Stimulated activated CD4-positive, alpha-beta T cell treated with anti-CD3 and anti-CD28 coated beads, Interleukin-1b, Interleukin-23, amount 100 ng/mL, for 48 hours (primary cell): ENCODE measurements around the gene ADAMTS17.

ENCODE experiments used
- DNase-seq: peaks from one replicate; pipeline ENCODE4 v3.0.0-alpha.2; 2020

ADAMTS17 gene

DNA sequence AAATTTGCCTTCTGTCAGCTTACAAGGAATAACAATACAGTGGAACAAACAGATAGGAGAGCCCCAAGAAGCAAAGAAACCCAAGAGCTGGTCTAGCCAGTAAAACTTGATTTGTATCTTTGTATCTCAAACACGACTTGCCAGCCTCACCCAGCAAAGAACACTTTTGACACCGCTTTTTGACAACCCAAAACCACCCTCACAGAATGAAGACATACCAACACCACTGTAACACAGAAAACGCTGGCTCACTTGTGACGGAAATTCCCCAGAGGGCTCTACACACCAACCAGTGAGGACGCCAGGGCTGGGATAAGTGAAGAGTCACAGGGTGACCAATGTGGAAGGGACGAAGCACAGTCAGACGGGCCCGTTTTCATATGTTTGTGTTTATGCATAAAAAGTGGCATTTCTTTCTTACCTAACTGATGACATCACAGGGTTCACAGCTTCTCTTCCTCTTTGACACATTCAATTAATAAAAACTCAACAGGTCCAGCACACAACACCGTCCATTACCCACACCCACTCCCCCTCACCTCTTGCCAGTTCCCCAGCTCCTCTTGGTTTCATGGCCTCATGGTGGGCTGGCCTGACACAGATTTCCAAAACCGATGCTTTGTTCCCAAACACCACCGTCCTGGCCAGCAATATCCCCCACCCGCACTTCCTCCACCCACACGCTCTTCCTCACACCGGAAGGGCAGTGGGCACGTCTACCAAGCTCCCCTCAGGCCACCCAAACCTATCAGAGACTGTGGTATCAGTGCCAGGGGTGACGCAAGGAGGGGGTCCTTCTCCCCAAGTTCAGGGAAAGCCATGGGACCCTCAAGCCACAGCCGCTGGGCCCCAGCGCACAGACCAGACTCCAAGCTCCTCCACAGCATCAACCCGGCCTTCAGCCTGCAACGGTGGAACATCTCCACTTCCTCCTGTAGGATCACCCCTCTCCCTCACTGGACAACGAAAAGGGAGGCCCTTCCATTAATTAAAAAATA lies 94.2 kb downstream of the ADAMTS17 start:
- DNase-seq, result no peak

DNA sequence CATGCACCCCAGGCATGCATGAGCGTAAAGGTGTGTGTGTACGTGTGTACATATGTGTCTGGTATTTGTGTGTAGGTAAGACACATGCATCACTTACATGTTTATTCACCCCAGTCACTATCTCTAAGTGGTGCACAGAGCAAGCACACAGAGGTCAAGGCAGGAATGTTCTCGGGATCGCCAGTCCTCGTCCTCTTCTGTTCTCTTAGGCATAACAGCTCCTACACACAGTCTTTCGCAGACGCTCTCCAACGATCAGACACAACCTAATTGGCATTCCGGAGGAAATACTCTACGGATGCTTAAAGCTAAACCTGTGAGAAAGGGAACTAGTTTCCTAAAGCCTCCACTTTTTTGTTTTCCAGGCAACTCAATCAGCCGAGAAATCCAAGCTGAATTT lies 95.9 kb downstream of the ADAMTS17 start:
- DNase-seq, result no peak

DNA sequence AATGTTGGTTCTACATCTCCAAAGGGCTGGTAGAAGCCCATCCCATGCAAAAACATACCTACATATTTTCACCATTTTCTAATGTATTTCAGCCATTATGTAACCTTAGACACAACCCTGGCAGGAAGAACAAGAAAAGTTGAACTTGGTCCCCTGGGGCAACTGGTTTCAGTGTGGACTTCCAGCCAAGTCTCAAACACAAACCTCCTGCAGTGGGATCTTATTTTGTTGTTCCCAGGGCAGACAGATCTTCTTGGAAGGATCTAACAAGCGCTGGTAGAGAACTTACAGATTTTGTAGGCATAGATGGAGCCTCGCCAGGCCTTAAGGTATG lies 96.3 kb downstream of the ADAMTS17 start:
- DNase-seq, result no peak

DNA sequence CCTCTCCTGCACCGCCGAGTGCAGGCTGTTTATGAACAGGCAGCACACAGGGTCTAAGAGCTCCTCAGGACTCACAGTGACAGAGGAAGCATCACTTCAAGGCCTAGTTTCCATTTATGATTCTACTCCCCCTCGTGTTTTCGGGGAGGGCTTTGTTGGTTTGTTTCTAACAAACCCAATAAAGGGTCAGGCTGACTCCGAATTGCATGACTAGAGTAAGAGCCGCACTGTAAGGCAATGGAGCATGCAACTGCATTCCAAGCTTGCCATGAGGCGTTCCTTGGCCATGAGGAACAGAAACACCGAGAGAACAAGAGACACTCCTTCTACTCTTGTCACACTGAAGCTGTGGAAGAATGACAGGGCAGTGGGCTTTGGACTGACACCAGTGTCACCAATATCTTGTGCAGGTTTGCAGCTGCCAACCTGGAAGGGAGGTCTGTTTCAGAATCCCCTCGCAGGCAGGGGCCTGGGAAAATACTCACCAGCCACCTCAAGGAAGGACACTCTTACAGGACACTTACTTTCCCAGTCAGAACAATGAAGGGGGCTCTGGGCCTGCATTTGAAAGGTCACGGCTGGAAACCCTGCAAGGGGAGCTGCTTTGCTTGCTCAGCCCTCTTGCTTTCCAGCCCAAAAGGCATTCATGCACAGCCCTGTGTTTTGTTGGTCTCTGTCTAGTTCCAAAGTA lies 96.8 kb downstream of the ADAMTS17 start:
- no peak for DNase-seq

DNA sequence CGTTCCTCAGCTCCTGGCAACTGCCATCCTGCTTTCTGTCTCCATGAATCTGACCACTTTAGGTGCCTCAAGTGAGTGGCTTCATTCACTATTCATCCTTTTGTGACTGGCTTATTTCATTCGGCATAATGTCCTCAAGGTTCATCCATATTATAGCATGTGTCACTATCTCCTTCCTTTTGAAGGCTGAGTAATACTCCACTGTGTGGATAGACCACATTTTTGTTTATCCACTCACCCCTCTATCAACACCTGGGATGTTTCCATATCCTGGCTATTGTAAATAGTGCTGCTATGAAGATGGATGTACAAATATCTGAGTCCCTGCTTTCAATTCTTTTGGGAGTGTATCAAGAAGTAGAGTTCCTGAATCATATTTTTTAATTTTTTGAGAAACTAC lies 98.8 kb downstream of the ADAMTS17 start:
- DNase-seq, result no peak

DNA sequence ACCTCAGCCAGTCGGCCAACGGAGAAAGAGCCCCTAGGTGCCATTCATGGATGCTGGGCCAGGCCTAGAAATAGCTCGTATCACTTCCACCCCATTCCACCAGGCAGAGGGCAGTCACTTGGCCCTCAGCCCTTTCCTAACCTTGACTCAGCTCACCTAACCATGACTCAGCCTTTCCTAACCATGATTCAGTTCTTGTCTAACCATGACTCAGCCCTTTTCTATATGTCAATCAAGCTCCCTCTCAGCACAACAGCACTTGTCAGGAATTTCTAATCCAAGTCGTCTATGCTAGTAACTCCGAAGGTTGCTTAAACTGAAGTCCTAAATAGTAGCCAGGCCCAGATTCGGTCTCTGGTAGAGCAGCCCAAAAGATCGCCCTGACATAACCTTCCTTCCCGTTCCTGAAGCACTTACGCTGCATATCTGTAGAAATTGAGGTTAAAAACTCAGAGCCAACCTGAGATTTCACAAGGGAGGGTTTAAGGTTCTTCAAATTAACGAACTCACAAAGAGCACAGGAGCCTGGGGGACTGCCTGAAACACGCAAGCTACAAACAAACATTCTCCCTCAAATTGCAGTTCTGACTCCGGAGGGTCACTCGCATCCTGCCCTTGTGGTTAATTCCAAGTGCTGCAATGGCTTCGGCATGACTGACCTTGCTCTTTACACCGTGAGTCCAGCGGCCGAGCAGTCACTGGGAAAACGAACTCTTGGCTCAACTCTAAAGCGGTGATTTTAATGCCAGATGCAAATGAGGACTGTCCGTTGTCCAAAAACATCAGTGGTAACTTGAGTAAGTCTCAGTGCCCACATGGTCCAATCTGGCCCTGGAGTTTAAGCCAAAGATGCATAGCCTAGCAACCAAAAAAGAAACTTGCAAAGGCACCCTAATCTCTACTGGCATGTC lies 99.9 kb downstream of the ADAMTS17 start:
- no peak for DNase-seq

DNA sequence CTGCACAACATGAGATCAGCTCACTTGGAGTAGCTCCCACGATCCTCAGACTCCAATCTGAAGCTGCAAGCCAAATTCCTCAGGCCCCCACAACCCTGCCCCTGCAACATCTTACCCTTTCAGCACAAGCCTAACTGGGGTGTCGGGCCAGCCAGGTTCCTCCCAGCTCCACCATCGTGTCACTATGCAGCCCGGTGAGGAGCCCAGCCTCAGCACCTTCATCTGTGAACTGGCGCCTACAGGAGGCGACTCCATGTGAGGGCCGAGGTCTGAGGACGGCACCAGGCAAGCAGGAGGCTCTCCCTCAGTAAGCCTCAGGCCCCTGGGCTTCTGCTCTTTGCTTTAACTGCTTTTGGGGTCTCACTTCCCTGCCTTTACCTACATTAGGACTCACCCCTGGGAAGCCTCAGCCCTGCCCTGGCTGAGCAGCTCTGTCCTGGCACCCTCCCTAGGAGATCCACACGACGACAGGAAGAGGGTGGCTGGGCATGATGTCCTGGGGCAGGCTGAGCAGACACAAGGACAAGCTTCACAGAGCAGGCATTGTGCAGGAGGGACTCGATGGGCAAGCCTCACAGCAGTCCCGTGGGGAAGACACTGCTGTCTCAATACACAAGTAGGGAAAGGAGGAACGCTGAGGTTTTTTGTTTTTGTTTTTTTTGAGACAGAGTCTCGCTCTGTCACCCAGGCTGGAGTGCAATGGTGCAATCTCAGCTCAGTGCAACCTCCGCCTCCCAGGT lies 104.6 kb downstream of the ADAMTS17 start:
- no peak for DNase-seq

DNA sequence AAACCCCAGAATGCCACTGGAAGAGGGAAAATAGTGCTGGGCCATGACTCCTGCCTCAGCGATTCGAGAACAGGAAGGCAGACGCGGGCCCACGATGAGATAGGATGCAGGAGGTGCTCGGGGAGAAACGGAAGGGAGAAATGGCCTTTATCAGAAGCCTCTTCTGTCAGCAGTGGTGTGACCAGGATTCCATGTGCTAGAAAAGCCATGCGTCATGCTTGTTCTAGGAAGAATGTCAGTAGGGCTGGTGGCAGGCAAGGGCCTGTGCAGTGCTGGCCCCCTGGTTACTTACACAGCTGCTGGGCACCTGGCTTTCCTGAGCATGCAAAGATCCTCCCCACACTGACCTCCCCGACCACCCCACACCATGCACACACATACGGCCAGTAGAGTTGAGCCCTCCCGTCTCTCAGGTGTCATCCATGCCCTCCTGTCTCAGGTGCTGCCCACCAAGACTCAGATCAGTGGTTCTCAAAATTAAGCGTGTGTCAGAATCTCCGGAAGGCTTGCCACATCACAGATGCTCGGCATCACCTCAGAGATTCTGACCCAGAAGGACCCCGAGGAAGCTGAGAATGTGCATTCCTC lies 106.7 kb downstream of the ADAMTS17 start:
- DNase-seq, result no peak

DNA sequence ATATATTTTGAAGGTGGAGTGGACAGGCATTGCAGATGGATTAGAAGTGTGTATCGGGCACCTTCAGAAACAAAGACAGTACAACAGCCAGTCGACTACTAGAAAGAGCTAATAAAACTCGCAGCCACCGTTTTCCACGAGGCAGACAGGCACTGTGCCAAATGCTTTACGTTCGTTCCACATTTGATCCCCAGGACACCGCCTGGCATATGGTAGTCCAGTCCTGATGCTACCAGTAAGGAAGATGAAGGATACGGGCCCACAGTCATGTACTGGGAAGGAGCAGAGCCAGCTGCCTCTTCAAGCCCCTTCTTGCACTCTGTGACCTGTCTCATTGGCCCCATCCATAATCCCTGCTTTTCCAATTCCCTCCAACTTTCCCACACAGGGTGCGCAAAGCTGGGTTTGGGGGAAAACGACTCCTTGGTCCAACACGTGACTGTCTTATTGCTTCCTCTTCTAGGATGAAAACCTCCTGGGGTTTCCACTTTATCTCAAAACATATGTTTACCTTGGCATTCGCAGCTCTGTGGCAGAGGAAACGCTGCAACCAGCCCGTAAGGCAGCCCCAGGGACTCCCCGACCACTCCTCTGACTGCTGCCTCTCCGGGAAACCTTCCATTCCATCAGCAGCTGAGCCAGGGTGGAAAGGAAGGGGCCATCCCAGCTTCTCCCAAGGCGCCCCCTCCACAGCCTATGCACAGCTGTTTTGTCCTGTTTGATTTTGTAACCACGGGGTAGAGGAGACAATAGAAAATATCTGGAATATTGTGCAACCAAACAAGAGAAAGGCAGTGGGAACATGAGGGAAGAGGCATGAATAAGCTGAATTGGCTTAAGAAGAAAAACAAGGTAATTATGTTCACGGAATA lies 107.4 kb downstream of the ADAMTS17 start:
- no peak for DNase-seq

DNA sequence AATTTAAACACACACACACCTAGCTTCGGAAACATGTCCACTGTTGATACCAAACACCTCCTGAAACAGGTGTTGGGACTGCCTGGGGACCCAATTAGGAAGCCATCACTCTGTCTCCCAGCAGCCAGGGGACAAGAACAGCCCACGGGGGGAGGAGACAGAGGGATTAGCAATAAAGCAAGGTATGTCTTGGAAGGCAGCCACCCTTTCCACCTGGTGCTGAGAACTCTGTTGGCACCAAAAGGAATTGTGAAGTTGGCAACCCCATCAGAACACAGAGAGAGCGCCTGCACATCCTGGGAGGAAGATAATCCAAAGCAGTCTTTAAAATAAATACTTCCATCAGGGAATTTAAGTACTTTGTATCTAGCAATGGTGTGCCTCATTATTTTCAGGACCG lies 111.0 kb downstream of the ADAMTS17 start:
- DNase-seq, result no peak

DNA sequence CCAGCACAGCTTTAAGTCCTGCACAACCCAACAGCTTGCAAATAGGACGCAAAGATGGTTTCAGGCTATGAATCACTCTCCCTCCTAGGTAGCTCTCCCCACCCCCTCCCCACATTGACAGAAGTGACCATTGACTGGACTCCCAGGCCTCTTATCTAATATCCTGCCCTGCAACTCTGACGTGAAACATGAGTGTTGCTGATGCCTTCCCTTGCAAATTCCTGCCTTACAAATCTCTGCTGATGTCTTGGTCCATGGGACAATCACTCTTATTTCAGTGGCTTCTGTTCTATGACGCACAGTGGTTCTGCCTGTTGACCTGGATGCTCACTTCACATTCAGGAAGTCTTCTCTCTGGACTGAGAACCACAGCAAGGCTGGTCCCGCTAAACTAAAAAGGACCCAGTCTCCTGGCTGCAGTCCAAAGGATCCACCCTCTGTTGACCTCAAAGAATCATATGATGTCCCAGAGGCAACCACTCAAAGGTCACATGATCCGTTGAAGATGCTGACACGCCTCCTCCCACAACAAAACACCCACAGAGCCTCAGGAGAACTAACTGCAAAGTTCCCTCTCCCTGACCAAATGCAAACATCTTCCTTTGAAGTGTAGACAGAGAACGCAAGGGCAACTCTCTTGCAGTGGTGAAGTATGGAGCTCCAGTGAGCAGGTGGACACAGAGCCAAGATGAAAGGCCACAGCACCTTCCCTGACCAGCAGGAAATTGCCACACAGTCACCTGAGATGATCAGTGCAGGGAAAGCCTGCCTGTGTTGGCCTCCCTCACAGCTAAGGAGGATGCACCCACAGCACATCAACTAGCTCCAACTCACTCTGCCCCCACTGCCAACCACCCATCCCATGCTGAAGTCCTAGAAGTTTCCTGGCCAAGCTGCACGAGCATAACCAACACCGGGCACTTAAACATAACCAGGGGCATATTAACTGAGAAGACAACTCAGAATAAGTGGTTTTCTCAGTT lies 112.3 kb downstream of the ADAMTS17 start:
- DNase-seq, result no peak

DNA sequence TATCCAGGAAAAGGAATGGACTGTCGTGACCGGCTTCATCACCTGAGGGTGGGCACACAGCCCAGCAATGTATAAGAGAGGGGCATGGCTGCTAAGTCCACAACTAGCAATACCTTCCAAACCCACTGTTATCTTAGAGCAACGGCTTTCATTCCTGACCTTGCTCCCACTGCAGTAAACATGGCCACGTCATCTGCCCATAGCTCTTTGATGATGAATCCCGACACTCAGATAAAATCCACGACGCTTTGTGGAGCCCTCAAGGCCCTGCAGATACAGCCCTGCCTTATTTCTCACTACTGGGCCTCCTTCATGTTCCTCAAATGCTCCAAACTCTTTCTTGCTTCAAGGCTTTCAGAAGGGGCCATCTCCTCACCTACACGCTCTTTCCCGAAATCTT lies 114.0 kb downstream of the ADAMTS17 start:
- no peak for DNase-seq

DNA sequence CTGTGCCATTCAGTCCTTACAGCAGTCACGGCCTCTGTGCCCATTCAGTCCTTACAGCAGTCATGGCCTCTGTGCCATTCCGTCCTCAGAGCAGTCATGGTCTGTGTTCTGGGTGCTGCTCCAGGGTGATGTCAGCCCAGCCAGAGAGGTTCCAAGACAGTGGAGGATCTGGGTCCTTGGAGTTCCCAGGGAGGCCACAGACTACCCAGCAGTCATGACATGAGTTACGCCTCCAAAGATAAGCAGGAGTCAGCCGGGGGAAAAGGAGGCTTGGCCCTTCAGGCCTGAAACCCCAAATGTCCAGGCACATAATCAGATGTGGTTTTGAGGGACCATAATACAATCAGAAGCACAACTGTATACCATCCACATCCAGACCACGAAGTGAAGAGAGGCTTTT lies 115.7 kb downstream of the ADAMTS17 start:
- no peak for DNase-seq

DNA sequence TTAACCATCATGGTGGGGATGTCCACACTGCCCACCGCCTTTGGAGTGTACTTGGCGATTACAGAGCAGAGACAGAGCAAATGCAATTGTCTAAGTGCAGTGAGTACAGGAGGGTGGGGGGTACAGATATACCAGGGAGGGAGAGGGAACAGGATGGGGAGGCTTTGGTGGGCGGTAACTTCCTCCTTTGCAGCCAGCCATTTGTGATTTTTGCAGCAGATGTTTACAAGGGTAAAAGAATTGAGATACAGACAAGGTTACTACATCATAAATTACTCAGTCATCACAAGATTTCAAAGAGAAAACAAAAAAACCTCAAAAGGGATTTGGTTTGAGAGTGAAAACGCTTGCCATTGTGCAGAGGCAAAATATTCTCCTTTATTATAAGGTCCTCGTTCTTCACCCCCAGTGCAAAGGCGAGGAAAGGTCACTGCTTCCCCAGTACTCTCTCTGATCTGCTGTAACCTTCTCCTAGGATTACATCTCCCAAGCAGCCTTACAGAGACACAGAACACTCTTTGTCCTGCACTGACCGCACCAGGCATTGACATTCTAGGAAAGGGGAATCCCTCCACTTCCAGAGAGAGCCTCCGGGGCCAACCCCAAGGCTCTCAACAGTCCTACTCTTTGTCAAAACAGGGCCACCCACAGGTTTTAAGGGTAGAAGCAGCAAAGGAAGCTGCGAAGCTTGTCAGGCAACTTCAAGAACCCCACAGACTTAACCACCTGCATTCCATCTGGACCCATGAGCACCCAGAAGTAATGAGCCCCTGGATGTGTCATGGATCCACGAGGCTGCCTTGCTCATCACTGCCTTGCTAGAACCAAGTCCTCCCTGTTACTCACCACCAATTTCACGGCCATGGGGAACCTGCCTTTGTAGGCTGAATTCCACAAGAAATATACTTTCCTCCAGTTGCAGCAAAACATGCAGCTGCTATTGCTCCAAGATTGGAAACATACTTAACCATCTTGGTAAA lies 117.3 kb downstream of the ADAMTS17 start:
- no peak for DNase-seq

DNA sequence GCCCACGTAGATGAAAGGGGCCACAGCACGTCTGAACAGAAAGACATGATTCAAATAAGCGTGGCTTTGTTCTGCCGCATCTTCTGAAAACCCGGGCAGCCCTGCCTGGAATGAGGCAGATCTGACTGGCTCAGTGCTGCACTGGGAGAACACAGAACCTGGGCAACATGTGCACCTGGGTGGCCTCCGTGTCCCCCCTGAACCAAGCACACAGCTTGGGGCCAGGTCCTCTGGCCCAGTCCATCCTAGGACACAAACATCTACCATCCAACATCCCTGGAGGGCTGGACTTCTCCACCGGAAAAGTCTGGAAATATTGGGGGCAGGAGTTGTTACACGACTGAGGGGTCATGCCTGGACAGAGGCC lies 119.4 kb downstream of the ADAMTS17 start:
- DNase-seq, result no peak

DNA sequence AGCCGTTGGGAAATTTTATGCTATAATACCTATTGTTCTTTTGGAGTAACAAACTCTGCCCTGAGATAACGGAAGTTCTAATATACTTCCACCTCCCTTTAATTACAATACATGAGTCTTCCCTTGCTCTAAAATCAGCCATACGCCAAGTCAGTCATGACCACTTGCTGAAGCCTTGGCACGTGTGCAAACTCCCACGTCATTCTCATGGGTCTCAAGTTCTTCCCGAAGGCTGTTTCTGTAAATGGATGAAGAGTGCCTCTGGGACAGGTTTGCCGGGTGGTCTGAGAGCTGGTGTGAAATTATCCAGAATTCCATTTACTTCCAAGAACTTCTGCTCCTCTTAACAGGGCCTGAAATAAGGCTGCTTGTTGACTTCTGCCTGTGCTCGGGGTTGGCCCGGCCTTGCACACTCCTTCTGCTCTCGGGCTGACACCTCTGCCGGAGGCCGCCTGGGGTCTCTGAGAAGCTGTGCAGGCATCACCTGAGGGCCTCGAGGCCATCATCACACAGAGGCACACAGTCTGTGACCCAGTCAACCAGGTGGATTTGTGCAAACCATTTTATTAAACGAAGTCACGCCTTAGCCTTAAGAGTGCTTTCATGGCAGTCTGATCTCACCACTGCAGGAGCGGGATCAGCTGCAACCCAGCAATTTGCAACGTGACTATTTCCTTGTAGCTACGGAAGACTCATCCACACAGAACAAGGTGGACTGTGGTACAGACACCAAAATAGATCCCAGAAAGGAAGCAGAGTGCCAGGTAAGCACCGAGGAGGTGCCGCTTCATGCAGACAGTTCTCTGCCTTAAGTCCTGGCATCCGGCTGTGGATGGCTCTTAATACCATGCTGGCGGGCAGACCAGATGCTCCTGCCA lies 120.1 kb downstream of the ADAMTS17 start:
- no peak for DNase-seq

DNA sequence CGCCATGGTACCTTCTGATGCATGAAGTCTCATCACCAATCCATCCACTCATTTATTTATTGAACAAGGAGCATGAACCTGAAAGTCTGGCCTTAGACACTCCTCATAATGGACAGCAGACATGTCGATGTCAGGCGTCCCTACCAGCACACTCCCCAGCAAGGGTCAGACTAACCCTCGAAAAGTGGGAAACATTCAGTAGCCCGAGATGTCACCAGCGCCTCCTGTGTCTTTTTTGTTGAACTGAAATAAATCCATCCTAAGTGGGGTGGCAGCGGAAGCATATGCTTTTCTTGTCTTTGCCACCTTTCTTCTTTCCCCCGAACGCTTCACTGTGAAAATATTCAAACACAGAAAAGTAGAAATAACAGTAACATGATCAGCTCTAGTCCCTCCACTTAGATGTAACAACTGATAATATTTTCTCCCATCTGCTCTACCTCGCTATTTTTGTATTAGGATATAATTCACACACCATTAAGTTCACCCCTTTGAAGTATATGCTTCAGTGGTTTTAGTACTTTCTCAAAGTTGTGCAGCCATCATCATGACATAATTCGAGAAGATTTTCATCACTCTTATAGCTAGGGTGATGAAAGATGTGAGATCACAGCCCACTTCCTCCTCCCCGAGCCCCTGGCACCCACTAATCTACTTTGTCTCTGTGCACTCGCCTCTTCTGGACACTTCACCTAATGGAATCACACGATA lies 121.6 kb downstream of the ADAMTS17 start:
- DNase-seq, result no peak
